Upper lobe of left lung (tissue), 4 donors: ENCODE data around the gene ZNF76.

Experiments used
- EP300 ChIP-seq, 4 donors: sonication (generic); formaldehyde crosslinking; IDR thresholded peaks; one replicate each; pipeline ENCODE4 v1.5.1; 2017; ENCODE audit warnings: antibody characterized with exemption in 4 of 4, control low read depth in 2 of 4
- POLR2AphosphoS5 ChIP-seq, 2 donors: sonication (generic); formaldehyde crosslinking; IDR thresholded peaks; one replicate each; pipeline ENCODE4 v1.5.1; 2017; ENCODE audit warnings: antibody characterized with exemption in 2 of 2
- TF ChIP-seq, protein P1 (sequence below), 6 experiments: fragments of 450-650 bp in 4 of 6; fragments of 200-600 bp in 2 of 6; sonication (generic) in 2 of 6; IDR thresholded peaks; one replicate each; pipeline ENCODE4 v1.5.1; 2016 to 2019; ENCODE audit warnings: antibody characterized with exemption in 6 of 6

DNA sequence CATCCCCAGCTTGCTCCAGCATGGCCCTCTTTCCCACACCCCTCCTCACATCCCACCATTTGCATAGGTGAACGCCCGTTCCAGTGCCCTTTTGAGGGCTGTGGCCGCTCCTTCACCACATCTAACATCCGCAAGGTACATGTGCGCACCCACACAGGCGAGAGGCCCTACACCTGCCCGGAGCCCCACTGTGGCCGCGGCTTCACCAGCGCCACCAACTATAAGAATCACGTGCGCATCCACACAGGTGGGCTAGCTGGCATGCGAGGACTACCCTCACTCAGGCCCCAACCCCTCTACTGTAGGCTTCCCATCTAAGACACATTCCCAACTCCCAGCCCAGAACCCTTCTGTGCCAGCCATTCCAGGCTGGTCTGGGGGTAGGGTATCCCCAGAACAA, 32.0 kb downstream of the ZNF76 start:
- no peak for TF ChIP-seq POLR2AphosphoS5 (IDR thresholded peaks at IDR 0.05)
- TF ChIP-seq, protein P1, sequence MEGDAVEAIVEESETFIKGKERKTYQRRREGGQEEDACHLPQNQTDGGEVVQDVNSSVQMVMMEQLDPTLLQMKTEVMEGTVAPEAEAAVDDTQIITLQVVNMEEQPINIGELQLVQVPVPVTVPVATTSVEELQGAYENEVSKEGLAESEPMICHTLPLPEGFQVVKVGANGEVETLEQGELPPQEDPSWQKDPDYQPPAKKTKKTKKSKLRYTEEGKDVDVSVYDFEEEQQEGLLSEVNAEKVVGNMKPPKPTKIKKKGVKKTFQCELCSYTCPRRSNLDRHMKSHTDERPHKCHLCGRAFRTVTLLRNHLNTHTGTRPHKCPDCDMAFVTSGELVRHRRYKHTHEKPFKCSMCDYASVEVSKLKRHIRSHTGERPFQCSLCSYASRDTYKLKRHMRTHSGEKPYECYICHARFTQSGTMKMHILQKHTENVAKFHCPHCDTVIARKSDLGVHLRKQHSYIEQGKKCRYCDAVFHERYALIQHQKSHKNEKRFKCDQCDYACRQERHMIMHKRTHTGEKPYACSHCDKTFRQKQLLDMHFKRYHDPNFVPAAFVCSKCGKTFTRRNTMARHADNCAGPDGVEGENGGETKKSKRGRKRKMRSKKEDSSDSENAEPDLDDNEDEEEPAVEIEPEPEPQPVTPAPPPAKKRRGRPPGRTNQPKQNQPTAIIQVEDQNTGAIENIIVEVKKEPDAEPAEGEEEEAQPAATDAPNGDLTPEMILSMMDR (IDR thresholded peaks at IDR 0.05), result no peak
- no peak for TF ChIP-seq EP300 (IDR thresholded peaks at IDR 0.05)
